ENCODE data around the gene CYP2B6.

Gene CYP2B6

DNA sequence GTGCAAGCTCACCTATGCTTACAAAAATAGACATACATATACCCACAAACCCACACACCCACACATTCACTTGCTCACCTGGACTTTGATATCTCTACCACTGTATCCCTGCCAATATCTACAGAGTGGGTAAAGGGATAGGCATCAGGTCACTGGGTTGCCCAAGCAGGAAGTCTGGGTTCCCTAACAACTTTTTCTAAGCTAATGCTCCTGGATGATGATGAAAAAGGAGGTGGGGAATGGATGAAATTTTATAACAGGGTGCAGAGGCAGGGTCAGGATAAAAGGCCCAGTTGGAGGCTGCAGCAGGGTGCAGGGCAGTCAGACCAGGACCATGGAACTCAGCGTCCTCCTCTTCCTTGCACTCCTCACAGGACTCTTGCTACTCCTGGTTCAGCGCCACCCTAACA, at the start of gene CYP2B6:
Gene CYP2B6, plus strand, starts transcription at position 311 of the 410 bp plus-strand sequence. Its CDS starts 24 bp downstream, at position 335.
- H3K4me3 ChIP-seq (ENCODE audit: low read depth, low read length), result no peak within 1 kb of the TSS
- TF ChIP-seq, protein P1, sequence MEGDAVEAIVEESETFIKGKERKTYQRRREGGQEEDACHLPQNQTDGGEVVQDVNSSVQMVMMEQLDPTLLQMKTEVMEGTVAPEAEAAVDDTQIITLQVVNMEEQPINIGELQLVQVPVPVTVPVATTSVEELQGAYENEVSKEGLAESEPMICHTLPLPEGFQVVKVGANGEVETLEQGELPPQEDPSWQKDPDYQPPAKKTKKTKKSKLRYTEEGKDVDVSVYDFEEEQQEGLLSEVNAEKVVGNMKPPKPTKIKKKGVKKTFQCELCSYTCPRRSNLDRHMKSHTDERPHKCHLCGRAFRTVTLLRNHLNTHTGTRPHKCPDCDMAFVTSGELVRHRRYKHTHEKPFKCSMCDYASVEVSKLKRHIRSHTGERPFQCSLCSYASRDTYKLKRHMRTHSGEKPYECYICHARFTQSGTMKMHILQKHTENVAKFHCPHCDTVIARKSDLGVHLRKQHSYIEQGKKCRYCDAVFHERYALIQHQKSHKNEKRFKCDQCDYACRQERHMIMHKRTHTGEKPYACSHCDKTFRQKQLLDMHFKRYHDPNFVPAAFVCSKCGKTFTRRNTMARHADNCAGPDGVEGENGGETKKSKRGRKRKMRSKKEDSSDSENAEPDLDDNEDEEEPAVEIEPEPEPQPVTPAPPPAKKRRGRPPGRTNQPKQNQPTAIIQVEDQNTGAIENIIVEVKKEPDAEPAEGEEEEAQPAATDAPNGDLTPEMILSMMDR (IDR thresholded peaks at IDR 0.05; ENCODE audit: low read depth, low read length), result no peak

DNA sequence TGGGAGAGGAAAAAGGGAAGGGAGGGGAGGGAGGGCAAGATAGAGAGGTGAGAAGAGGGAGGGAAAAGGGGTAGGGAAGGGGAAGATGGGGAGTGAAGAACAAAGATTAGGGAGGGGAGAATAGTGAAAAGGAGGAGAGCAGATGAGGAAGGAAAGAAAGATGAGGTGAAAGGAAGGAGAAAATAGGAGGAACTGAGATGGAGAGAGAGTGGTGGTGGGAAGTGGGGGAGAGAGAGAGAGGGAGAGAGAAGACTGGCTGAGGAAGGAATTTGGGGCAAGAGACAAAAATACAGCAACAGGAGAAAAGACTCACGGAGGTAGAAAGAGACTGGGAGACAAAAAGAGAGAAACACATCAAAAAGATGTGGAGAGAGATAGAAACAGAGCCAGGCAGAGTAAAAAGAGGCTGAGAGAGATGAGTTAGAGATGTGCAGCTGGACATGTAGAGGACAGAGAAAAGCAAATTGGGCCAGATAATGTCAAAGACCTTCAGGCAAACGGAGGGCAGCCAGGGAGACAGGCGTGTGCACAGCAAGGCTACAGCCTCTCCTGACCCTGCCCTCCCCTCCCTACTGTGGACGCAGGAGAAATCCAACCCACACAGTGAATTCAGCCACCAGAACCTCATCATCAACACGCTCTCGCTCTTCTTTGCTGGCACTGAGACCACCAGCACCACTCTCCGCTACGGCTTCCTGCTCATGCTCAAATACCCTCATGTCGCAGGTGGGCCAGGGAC, 49.4 kb upstream of the CYP2B6 start:
- no peak overlapping the region for H3K4me3 ChIP-seq (ENCODE audit: low read depth, low read length)
- TF ChIP-seq, protein P1 (IDR thresholded peaks at IDR 0.05; ENCODE audit: low read depth, low read length), result no peak

GRCh38 chr19:40945645-40946044, 45.4 kb upstream of the CYP2B6 start:
- H3K4me3 ChIP-seq (ENCODE audit: low read depth, low read length), result no peak overlapping the region
- TF ChIP-seq, protein P1 (IDR thresholded peaks at IDR 0.05; ENCODE audit: low read depth, low read length), result no peak

DNA sequence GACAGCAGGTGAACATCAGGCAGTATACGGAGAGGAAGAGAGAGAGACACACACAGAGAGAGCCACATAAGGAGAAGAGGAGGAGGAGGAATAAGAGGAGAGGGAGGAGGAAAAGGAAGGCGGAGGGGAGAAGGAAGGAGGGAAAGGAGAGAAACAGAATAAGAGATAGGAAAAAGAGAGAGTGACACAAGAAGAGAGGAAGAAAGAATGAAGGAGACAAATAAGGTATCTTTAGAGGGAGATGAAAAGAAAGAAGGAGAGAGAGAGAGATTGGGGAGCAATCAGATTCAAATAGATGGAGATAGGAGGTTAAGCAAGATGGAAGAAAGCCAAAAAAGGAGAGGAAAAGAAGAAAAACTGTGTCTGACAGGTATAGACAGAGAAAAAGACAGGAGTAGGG, 44.0 kb upstream of the CYP2B6 start:
- H3K4me3 ChIP-seq (ENCODE audit: low read depth, low read length), result no peak overlapping the region
- TF ChIP-seq, protein P1 (IDR thresholded peaks at IDR 0.05; ENCODE audit: low read depth, low read length), result no peak

DNA sequence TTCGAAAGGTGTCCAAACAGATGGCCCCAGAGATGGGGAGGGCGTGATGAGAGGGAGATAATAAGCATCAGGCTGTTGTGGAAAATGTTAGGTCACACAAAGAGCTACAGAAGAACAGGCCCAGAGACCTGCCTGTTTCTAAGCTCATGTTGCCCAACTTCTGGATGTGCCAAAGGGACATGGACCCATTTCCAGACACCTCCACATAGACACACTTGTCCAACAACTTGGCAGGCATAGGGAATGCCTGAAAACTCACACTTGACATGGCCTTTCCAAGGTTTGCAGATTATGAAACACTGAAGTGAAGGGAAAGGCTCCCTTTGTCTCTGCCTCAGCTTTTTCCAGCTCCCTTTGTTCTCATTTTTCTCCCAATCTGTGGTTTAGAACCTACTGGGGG, 43.5 kb upstream of the CYP2B6 start:
- TF ChIP-seq, protein P1 (IDR thresholded peaks at IDR 0.05; ENCODE audit: low read depth, low read length), result no peak
- no peak overlapping the region for H3K4me3 ChIP-seq (ENCODE audit: low read depth, low read length)

GRCh38 chr19:40948580-40949299, 42.3 kb upstream of the CYP2B6 start:
- TF ChIP-seq, protein P1 (IDR thresholded peaks at IDR 0.05; ENCODE audit: low read depth, low read length), result no peak
- H3K4me3 ChIP-seq (ENCODE audit: low read depth, low read length), result no peak overlapping the region

DNA sequence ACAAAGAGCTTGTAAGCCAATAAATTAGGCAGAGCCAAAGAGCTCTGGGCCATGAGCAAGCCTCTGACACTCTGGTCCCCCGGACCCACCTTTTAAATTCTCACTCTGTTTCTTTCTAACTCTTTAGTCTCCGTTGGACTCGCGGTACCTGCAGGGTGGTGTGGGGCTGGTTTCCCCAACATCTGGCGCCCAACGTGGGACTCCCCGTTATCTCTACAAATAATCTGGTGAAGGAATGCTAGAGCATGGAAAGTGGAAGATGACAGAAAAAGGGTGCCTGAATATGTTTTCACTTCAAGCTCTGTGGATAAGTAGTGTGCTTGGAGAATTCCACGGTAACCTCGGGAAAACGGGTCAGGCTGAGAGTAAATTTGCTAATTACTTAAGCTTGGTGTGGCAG, 36.5 kb upstream of the CYP2B6 start:
- TF ChIP-seq, protein P1 (IDR thresholded peaks at IDR 0.05; ENCODE audit: low read depth, low read length), result no peak
- H3K4me3 ChIP-seq (ENCODE audit: low read depth, low read length), result no peak overlapping the region

All from WI38 (cell line).